Astrocyte of the spinal cord (primary cell): ENCODE results near the gene RSRC1.

Experiments used
- DNase-seq: peaks from one replicate; pipeline ENCODE4 v3.0.0; 2011; ENCODE audit warnings: low read depth, low spot score
- H3K4me3 ChIP-seq: 2 replicates; pipeline ENCODE4 v1.5.1; 2011; ENCODE audit warnings: low read depth, mild to moderate bottlenecking, low read length, moderate library complexity
- in situ Hi-C: cut with HindIII; loops from 2 replicates; pipeline ENCODE4 v1.10.0; 2017; ENCODE audit warnings: low sequenced_read_pairs
- TF ChIP-seq, protein P1 (sequence below): IDR thresholded peaks from 2 replicates; pipeline ENCODE4 v1.5.1; 2012; ENCODE audit warnings: low read depth, mild to moderate bottlenecking, low read length, inconsistent platforms

Gene RSRC1

DNA sequence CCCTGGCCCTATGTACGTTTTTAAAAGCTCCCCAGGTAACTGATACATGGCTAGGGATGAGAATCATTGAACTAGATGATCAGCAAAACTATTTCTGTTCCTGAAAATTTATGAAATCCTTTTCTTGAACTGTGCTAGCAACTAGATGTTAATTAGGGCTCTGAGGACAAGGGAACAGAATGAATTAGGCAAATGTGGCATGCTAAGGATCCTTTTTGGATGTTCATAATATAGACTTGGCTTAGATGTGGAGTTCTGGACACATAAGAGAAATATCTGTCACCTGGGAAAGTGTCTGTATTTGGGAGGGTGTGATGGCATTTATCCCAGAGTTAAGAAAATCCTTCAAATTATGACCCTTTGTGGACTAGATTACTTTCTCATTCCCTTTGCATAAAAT, 71.2 kb downstream of the RSRC1 start:
- DNase-seq: no peak
- H3K4me3 ChIP-seq: no peak overlapping the region
- in situ Hi-C loops: no loop called here
- TF ChIP-seq, protein P1, sequence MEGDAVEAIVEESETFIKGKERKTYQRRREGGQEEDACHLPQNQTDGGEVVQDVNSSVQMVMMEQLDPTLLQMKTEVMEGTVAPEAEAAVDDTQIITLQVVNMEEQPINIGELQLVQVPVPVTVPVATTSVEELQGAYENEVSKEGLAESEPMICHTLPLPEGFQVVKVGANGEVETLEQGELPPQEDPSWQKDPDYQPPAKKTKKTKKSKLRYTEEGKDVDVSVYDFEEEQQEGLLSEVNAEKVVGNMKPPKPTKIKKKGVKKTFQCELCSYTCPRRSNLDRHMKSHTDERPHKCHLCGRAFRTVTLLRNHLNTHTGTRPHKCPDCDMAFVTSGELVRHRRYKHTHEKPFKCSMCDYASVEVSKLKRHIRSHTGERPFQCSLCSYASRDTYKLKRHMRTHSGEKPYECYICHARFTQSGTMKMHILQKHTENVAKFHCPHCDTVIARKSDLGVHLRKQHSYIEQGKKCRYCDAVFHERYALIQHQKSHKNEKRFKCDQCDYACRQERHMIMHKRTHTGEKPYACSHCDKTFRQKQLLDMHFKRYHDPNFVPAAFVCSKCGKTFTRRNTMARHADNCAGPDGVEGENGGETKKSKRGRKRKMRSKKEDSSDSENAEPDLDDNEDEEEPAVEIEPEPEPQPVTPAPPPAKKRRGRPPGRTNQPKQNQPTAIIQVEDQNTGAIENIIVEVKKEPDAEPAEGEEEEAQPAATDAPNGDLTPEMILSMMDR: no peak

DNA sequence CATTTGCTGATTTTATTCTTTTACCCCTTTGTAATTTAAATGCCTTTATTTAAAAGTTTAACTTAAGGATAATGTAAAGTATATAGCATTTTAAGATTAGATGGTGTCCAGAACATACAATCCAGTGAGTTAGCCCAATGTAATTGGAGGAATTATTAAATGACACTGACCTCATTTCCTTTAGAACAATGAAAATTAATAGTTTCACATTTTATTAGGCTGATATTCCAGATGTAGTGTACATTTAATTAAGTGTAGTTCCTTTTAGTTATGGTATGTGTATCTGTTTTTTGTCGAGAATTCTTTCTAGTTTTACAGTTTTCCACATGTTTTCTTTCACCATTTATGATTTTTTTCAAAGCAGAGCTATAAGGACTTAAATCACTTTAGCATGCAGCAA, 75.8 kb downstream of the RSRC1 start:
- in situ Hi-C loops: no loop called here
- H3K4me3 ChIP-seq: no peak overlapping the region
- TF ChIP-seq, protein P1: no peak
- DNase-seq: no peak

DNA sequence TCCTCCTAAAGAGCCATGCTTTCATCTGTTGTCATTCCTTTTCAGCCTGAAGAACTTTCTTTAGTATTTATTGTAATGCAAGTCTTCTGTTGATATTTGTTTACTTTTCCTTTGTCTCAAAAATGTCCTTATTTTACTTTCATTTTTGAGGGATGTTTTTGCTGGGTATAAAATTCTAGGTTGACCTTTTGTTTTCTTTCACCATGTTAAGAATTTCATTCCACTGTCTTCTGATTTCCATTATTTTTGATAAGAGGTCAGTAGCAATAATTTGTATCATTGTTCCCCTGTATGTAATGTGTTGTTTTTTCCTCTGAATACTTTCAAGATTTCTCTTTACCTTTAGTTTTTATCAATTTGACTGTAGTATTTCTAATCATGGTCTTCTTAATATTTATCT, 91.1 kb downstream of the RSRC1 start:
- in situ Hi-C loops: no loop called here
- peak; percentile 5 for DNase-seq
- TF ChIP-seq, protein P1: no peak
- H3K4me3 ChIP-seq: no peak overlapping the region

DNA sequence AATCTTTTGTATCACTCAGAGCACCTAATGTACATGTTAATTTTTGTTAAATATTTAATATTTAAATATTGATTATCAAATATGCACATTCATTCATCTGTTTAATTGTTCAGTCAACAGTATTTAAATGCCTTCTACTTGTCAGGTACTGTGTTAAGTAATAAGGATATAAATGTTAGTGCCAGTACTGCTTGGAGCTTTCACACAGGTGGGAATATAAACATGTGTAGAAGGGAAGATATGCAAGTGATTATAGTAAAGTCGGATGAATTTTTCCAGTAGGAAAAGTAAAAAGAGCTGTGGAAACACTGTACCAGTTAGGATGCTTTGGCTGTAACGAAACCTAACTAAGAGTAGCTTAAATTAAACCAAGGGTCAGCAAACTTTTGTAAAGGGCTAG, 95.4 kb downstream of the RSRC1 start:
- H3K4me3 ChIP-seq: no peak overlapping the region
- DNase-seq: no peak
- in situ Hi-C loops: no loop called here
- TF ChIP-seq, protein P1: no peak

DNA sequence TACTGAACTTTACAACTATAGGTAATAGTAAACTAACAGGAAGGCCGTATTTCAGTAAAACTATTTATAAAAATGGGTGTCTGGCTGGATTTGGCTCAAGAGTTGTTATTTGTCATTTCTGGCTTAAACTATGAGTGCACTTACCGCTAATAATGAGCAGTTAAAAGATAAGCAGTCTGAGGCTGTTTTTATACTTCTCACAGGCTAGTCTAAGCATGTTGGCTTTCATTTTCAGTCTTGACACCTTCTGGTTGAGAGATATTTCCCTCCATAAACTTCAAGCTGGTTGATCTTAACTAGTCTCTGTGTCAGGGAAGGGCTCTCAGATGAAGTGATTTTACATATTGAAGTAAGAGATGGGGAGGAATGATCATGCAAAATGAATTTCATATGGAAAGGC, 96.1 kb downstream of the RSRC1 start:
- DNase-seq: no peak
- H3K4me3 ChIP-seq: no peak overlapping the region
- TF ChIP-seq, protein P1: no peak
- in situ Hi-C loops: no loop called here

DNA sequence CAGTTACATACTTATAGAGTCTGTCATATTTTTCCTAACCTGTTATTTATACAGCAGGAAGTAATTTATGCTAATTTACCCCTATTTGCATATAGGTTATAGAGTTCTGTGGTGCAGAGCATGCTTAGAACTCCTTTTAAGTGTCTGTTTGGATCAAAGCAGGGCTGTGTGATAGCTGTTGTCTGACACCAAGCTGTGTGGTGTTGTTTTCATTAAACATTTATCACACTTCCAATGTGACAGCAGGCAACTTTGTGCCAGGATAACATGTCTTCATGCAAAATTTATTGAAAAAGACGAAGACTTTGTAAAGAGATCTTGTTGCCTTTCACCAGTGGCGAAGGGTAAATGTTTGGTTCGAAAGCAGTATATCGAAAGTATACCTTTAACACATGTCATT, 100.2 kb downstream of the RSRC1 start:
- TF ChIP-seq, protein P1: no peak
- in situ Hi-C loops: no loop called here
- H3K4me3 ChIP-seq: no peak overlapping the region
- DNase-seq: no peak

DNA sequence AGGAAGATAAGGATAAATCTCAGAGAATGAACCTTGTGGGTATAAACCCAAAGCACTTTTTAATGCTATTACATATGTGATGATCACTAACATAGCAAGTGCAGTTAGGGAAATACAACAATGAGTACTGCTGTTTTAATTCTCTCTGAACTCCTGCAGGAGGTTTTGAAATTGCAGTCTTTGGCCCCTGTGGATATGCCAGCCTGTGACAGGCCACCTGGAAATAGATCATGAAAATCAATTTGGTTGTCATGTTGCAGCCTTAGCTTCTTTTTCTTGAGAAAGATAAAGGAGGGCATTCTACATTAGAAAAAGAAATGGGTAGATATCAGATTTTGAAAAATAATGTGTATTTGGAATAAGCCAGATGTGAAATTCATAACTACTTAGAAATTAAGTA, 103.6 kb downstream of the RSRC1 start:
- TF ChIP-seq, protein P1: no peak
- in situ Hi-C loops: no loop called here
- no peak overlapping the region for H3K4me3 ChIP-seq
- no peak for DNase-seq
